H1 (cell line): Measurements from ENCODE around the gene PRDM15. TPM values are rescaled to one million over a fixed set of nuclear protein-coding genes. Genes with fewer than 3 reads are reported as not detected.

ENCODE experiments used
- ASH2L ChIP-seq: fragments of 200-600, 300-600 bp; sonication (generic); IDR thresholded peaks from one replicate; pipeline ENCODE4 v1.7.1; 2017; ENCODE audit warnings: low read length
- BCL11A ChIP-seq, 2 experiments: IDR thresholded peaks; one replicate each; pipeline ENCODE4 v1.6.1; 2011; ENCODE audit warnings: low read depth in 2 of 2, low read length in 2 of 2, mild to moderate bottlenecking in 2 of 2
- RFX5 ChIP-seq: IDR thresholded peaks from 2 replicates; pipeline ENCODE4 v1.6.1; 2011; ENCODE audit warnings: low read depth, low read length, improper control_type of control experiment, borderline replicate concordance
- SUZ12 ChIP-seq: fragments of 200-600 bp; sonication (generic); IDR thresholded peaks from 2 replicates; pipeline ENCODE4 v1.6.1; 2012; ENCODE audit warnings: mild to moderate bottlenecking, inconsistent platforms, low read length, moderate library complexity, mixed read lengths
- TAF1 ChIP-seq: IDR thresholded peaks from 2 replicates; pipeline ENCODE4 v1.6.1; 2011; ENCODE audit warnings: mild to moderate bottlenecking, low read depth, low read length
- polyA plus RNA-seq, 7 experiments: library from polyadenylated mRNA; depleted of rRNA in 3 of 7; stranded (reverse) in 5 of 7; unstranded in 2 of 7; fragments of >200 nt in 5 of 7; fragments of 200-250 nt in 2 of 7; gene quantifications; 1 replicate in 5 of 7; 2 replicates in 1 of 7; 4 replicates in 1 of 7; pipeline versions ENCODE4 v1.2.1 to v1.2.3, GENCODE V29; 2011 to 2013; ENCODE audit warnings: missing spikeins in 2 of 7, mixed read lengths in 2 of 7
- total RNA-seq: library from RNA; stranded (reverse); fragmentation: NEBNext Ultra II Directional; extraction: Animal tissue kit (Norgen Biotek cat#: 25700); gene quantifications from 2 replicates; pipeline ENCODE4 v1.2.1, GENCODE V29; 2021
- TF ChIP-seq, protein P1 (sequence below): IDR thresholded peaks from 2 replicates; pipeline ENCODE4 v1.6.1; 2011; ENCODE audit warnings: low read length, improper control_type of control experiment

The PRDM15 gene
- total and polyA plus RNA-seq, 2 of the 8 experiments (the other 6 are each of a cell fraction or from before 2014, with no cell fraction given), result 9.7 to 10.5 TPM

DNA sequence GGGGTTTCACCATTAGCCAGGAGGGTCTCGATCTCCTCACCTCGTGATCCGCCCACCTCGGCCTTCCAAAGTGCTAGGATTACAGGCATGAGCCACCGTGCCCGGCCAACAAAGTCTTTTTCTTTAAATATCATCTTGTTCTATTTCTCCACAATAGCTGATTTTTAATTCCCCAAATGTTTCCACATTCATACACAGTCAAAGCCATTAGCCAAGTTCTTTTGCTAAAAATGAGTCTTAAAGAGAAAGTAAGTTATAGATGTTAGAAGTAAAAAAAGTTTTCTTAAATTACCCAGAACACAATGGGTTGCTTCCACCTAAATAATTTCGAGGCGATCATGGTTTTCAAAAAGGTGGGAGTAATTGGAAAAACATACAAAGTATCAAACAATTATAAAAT, 44.0 kb upstream of the PRDM15 start (continued):
- TF ChIP-seq ASH2L (no peak), SUZ12 (no peak), BCL11A (IDR thresholded peaks at IDR 0.05; ENCODE audit: low read depth in 2 of 2, low read length in 2 of 2) (no peak), RFX5 (no peak), TAF1 (no peak)
- TF ChIP-seq, protein P1, sequence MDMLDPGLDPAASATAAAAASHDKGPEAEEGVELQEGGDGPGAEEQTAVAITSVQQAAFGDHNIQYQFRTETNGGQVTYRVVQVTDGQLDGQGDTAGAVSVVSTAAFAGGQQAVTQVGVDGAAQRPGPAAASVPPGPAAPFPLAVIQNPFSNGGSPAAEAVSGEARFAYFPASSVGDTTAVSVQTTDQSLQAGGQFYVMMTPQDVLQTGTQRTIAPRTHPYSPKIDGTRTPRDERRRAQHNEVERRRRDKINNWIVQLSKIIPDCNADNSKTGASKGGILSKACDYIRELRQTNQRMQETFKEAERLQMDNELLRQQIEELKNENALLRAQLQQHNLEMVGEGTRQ, result no peak
